Osteocyte (in vitro differentiated cells): ENCODE measurements around the gene NAA10. TPM values are rescaled to one million over a fixed set of nuclear protein-coding genes. Genes with fewer than 3 reads are reported as not detected.

Experiments used
- DNase-seq: peaks from one replicate; pipeline ENCODE4 v3.0.0; 2021; ENCODE audit warnings: mixed read lengths; ENCODE audit not compliant: unreplicated experiment; ENCODE audit errors: extremely low spot score
- H3K27ac Mint-ChIP-seq: one replicate; pipeline ENCODE4 v1.8.0; 2021; ENCODE audit warnings: mild to moderate bottlenecking, mixed read lengths; ENCODE audit not compliant: unreplicated experiment
- H3K27me3 Mint-ChIP-seq: one replicate; pipeline ENCODE4 v1.8.0; 2021; ENCODE audit warnings: mixed read lengths; ENCODE audit not compliant: unreplicated experiment
- H3K36me3 Mint-ChIP-seq: one replicate; pipeline ENCODE4 v1.8.0; 2021; ENCODE audit warnings: mixed read lengths; ENCODE audit not compliant: unreplicated experiment
- H3K4me1 Mint-ChIP-seq: one replicate; pipeline ENCODE4 v1.8.0; 2021; ENCODE audit warnings: mixed read lengths; ENCODE audit not compliant: unreplicated experiment
- H3K4me3 Mint-ChIP-seq: one replicate; pipeline ENCODE4 v1.8.0; 2021; ENCODE audit warnings: mild to moderate bottlenecking, moderate library complexity, mixed read lengths; ENCODE audit not compliant: unreplicated experiment
- H3K9me3 Mint-ChIP-seq: one replicate; pipeline ENCODE4 v1.8.0; 2021; ENCODE audit warnings: mixed read lengths; ENCODE audit not compliant: unreplicated experiment
- total RNA-seq: library from RNA; stranded (reverse); gene quantifications from 2 replicates; pipeline ENCODE4 v1.2.1, GENCODE V29; 2021
- TF ChIP-seq, protein P1 (sequence below): fragments of 200-600 bp; sonication (generic); IDR thresholded peaks from 2 replicates; pipeline ENCODE4 v1.5.0; 2021; ENCODE audit warnings: antibody characterized with exemption, mild to moderate bottlenecking, moderate library complexity

The NAA10 gene
- total RNA-seq, 1 donor from 2014 or later, result 96.6 TPM

DNA sequence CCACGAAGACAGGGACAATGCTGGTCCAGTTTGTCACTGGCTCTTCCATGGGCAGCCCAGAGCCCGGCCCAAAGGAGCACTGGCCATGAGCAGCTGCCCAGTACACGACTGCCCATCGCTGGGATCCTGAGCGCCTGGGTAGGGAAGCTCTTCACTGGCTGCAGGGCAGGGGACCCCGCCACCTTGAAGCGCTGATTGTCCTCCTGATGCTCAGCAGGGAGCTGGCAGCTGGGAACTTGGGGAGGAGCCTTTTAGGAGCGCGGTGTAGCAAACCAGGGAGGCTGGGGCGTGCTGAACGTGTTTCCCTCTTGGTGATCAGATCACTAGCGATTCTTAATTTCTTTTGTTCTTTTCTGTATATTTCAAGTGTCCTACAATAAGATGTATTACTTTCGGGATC is 50.7 kb downstream of the NAA10 start:
- Mint-ChIP-seq H3K27ac (no peak overlapping the region), H3K4me3 (no peak overlapping the region), H3K9me3 (no peaks in the 10 kb centered on the region), H3K27me3 (peaks cover 7% of the 10 kb centered on the region), H3K4me1 (peaks cover 13% of the 10 kb centered on the region), H3K36me3 (no peaks in the 10 kb centered on the region)
- TF ChIP-seq, protein P1, sequence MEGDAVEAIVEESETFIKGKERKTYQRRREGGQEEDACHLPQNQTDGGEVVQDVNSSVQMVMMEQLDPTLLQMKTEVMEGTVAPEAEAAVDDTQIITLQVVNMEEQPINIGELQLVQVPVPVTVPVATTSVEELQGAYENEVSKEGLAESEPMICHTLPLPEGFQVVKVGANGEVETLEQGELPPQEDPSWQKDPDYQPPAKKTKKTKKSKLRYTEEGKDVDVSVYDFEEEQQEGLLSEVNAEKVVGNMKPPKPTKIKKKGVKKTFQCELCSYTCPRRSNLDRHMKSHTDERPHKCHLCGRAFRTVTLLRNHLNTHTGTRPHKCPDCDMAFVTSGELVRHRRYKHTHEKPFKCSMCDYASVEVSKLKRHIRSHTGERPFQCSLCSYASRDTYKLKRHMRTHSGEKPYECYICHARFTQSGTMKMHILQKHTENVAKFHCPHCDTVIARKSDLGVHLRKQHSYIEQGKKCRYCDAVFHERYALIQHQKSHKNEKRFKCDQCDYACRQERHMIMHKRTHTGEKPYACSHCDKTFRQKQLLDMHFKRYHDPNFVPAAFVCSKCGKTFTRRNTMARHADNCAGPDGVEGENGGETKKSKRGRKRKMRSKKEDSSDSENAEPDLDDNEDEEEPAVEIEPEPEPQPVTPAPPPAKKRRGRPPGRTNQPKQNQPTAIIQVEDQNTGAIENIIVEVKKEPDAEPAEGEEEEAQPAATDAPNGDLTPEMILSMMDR, result no peak
- DNase-seq, result no peak

DNA sequence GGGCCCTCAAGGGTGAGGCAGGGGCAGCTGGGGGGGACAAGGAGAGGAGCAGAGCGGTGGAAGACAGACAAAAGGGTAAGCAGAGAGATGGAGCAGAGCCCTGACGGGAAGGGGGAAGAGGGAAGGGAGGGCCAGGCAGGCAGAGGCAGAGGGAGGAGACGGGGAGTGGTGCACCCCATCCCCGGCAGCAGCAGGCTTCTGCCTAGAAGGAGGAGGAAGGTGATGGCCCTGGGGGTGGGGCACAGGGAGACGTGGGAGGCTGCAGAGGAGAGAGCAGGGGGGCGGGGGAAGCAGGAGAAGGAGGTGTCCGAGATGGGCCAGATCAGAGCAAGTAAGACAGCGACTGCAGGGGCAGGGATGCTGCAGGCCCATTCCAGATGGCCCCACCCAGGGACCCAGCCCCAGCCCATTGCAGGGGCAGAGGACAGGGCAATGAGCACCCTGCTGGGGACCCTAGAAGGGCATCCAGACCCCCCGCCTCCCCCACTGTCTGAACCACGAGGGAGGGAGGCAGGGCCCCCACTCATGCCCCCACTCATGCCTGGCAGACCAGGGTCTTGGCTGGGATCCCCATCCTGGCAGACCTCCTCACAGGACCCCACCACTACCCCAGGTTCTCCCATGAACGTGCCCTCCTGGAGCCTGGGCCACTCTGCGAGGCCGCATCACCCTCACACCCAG is 51.5 kb downstream of the NAA10 start:
- no peak for DNase-seq
- Mint-ChIP-seq H3K9me3 (no peaks in the 10 kb centered on the region), H3K4me3 (no peak overlapping the region), H3K36me3 (no peaks in the 10 kb centered on the region), H3K4me1 (peaks cover 18% of the 10 kb centered on the region), H3K27me3 (peaks cover 5% of the 10 kb centered on the region), H3K27ac (no peak overlapping the region)
- TF ChIP-seq, protein P1, result no peak

DNA sequence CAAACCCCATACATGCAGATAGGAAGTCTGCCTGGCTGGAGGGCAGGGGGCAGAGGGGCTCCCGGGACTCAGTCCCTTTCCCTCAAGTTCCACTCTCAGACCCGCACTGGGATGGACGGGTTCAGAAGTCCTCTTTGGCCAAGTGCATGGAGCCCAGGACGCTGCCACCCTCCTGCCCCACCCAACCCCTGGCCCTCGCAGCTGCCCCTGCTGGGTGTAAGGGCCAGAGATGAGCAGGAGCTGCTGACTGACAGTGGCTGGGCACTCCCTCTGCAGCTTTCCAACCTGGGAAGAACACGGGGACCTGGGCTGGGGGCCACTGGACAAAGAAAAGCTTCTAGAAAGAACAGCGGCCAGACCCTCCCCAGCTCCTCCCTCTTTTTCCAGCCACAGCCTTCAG is 52.3 kb downstream of the NAA10 start:
- H3K9me3 Mint-ChIP-seq, result no peaks in the 10 kb centered on the region
- H3K36me3 Mint-ChIP-seq, result no peaks in the 10 kb centered on the region
- H3K4me3 Mint-ChIP-seq, result no peak overlapping the region
- TF ChIP-seq, protein P1, result no peak
- peaks cover under 1% of the 10 kb centered on the region for H3K27me3 Mint-ChIP-seq
- no peak for DNase-seq
- peaks cover 20% of the 10 kb centered on the region for H3K4me1 Mint-ChIP-seq
- H3K27ac Mint-ChIP-seq, result no peak overlapping the region

DNA sequence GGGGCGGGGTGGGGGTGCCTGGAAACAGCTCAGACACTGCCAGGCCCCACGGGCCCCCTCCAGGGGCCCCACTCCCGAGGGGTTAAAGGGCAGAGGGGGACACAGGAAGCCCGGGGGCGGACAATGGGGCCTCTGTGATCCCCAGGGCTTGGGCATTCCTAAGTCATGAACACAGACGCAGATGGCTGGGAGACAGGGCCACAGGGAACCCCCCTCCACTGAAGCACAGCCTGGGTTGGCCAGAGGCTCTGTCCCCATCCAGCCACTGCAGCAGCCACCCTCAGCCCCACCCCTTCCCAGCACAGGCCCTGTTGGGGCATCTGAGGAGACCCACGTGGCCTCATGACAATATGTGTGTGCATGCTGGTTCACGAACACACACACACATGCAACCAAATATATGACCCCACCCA is 52.7 kb downstream of the NAA10 start:
- DNase-seq, result no peak
- H3K4me1 Mint-ChIP-seq, result peaks cover 20% of the 10 kb centered on the region
- H3K27me3 Mint-ChIP-seq, result no peaks in the 10 kb centered on the region
- H3K27ac Mint-ChIP-seq, result no peak overlapping the region
- no peaks in the 10 kb centered on the region for H3K9me3 Mint-ChIP-seq
- H3K4me3 Mint-ChIP-seq, result no peak overlapping the region
- H3K36me3 Mint-ChIP-seq, result no peaks in the 10 kb centered on the region
- TF ChIP-seq, protein P1, result no peak

DNA sequence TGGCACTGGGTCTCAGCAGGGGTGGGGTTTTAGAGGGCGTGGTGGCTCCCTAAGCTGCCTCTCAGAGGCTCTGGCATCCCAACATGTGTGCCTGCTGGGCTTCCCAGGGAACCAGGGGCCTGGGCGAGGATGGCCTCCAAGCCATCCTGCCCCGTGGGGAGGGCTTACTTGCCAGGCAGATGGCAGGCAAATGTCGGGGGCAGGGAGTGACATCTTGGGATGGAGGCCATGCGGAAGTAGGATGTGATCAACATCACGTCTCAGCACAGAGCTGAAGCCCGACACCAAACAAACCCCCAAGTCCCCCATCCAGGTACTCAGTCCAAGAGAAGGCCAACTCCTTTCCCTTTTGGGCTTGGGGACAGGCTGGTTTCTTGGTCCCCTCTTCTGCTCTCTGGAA is 53.6 kb downstream of the NAA10 start:
- H3K4me3 Mint-ChIP-seq, result no peak overlapping the region
- TF ChIP-seq, protein P1, result no peak
- no peaks in the 10 kb centered on the region for H3K36me3 Mint-ChIP-seq
- no peak overlapping the region for H3K27ac Mint-ChIP-seq
- H3K9me3 Mint-ChIP-seq, result no peaks in the 10 kb centered on the region
- H3K4me1 Mint-ChIP-seq, result peaks cover 18% of the 10 kb centered on the region
- DNase-seq, result no peak
- H3K27me3 Mint-ChIP-seq, result no peaks in the 10 kb centered on the region
